Transverse colon (tissue), 4 donors: Measurements from ENCODE around the gene TRMT112. TPM values are rescaled to one million over a fixed set of nuclear protein-coding genes. Genes with fewer than 3 reads are reported as not detected.

Experiments used
- DNase-seq: peaks from one replicate; pipeline ENCODE4 v3.0.0-alpha.2; 2019
- H3K27ac ChIP-seq, 4 donors: fragments of 200-600 bp; sonication (generic); 2 replicates each; pipeline ENCODE4 v1.5.1; 2016 to 2018; ENCODE audit warnings: inconsistent platforms in 4 of 4
- H3K27me3 ChIP-seq: fragments of 200-600 bp; sonication (generic); 2 replicates; pipeline ENCODE4 v1.5.1; 2017; ENCODE audit warnings: inconsistent platforms
- H3K36me3 ChIP-seq, 4 donors: fragments of 200-600 bp; sonication (generic); 2 replicates each; pipeline ENCODE4 v1.5.1; 2017 to 2019; ENCODE audit warnings: inconsistent platforms in 4 of 4
- H3K4me1 ChIP-seq, 4 donors: fragments of 200-600 bp; sonication (generic); 2 replicates each; pipeline ENCODE4 v1.5.1; 2017 to 2020; ENCODE audit warnings: inconsistent platforms in 4 of 4
- H3K4me3 ChIP-seq, 4 donors: fragments of 200-600 bp; sonication (generic); 1 replicate in 1 of 4; 2 replicates in 3 of 4; pipeline versions ENCODE4 v1.5.1 to v1.6.1; 2017 to 2019; ENCODE audit warnings: inconsistent platforms in 4 of 4
- H3K9me3 ChIP-seq, 2 donors: fragments of 200-600 bp; sonication (generic); 2 replicates each; pipeline ENCODE4 v1.5.1; 2017 to 2019; ENCODE audit warnings: inconsistent platforms in 2 of 2
- EP300 ChIP-seq: sonication (generic); formaldehyde crosslinking; IDR thresholded peaks from one replicate; pipeline ENCODE4 v1.6.1; 2017; ENCODE audit warnings: antibody characterized with exemption, low read depth
- POLR2A ChIP-seq: fragments of 450-650 bp; IDR thresholded peaks from one replicate; pipeline ENCODE4 v1.6.1; 2016; ENCODE audit warnings: antibody characterized with exemption, mild to moderate bottlenecking, moderate library complexity
- POLR2AphosphoS5 ChIP-seq, 3 donors: sonication (generic); formaldehyde crosslinking; IDR thresholded peaks; one replicate each; pipeline ENCODE4 v1.6.1; 2016; ENCODE audit warnings: antibody characterized with exemption in 3 of 3
- WGBS, 2 donors: methylation state at CpG; one replicate each; pipeline ENCODE4 v1.1.5; 2018; ENCODE audit warnings: low coverage in 1 of 2; 5-methylcytosine and 5-hydroxymethylcytosine counted together
- in situ Hi-C, 4 donors: fragments of 200-750 bp; cut with MboI; loops; one replicate each; pipeline versions ENCODE4 v1.15.0 to v1.15.1; 2017; ENCODE audit warnings: low sequenced_read_pairs in 3 of 4, low pct_ligation_motif_present in 1 of 4, low pct_unique_long_range_greater_than_20kb in 1 of 4
- intact Hi-C: fragments of 100-400 bp; cut with DNase I; formaldehyde crosslinking; loops from one replicate; pipeline ENCODE4 v1.15.1; 2023; ENCODE audit warnings: low total_unique reads
- total RNA-seq, 4 donors: library from RNA; depleted of rRNA; stranded (reverse); fragments of >200 nt; gene quantifications; one replicate each; pipeline ENCODE4 v1.1.0, GENCODE V29; 2016
- TF ChIP-seq, protein P1 (sequence below), 5 experiments: fragments of 200-600 bp in 3 of 5; fragments of 450-650 bp in 2 of 5; sonication (generic) in 3 of 5; IDR thresholded peaks; 1 replicate in 2 of 5; 2 replicates in 3 of 5; pipeline ENCODE4 v1.5.1; 2016 to 2017; ENCODE audit warnings: antibody characterized with exemption in 5 of 5, inconsistent platforms in 3 of 5, mild to moderate bottlenecking in 2 of 5, moderate library complexity in 1 of 5

Gene TRMT112
- total RNA-seq, 4 donors from 2014 or later, result 59.1 to 99.9 (median 82.7) TPM

DNA sequence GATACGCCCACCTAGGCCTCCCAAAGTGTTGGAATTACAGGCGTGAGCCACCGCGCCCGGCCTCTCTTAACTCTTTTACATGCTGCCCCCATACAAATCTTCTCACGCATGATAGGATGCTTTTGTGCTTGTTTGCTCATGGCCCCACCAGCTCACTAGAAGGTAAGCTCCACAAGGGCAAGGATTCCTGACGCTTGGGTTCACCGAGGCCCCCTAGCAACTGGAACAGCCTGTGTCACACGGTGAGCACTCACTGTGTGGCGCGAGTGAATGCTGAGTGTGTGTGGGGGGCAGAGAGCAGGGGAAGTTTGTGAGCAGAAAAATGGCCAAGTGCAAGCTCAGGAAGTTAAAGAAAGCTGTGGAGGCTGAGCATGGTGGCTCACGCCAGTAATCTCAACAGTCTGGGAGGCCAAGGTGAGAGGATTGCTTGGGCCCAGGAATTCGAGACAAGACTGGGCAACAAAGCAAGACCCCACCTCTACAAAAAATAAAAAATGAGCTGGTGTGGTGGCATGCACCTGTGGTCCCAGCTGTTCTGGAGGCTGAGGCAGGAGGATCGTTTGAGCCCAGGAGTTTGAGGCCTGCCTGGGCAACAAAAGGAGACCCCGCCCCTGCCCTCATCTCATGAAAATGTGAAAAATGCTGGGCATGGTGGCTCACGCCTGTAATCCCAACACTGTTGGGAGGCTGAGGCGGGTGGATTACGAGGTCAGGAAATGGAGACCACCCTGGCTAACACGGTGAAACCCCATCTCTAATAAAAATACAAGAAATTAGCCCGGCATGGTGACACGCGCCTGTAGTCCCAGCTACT is 35.2 kb downstream of the TRMT112 start:
- H3K9me3 ChIP-seq, result no peaks in the 10 kb centered on the region
- no peak overlapping the region for H3K4me3 ChIP-seq
- 89 to 92% methylated on average over 5 to 22 of the region's 22 CpGs for whole genome bisulfite sequencing, 2 donors
- no peak for DNase-seq
- H3K36me3 ChIP-seq, result peaks cover 0 to 15% (median 4%) of the 10 kb centered on the region in 4 donors
- in situ Hi-C loops (no loop called here), intact Hi-C loops (no loop called here)
- H3K4me1 ChIP-seq, result peaks cover 22 to 38% (median 27%) of the 10 kb centered on the region in 4 donors
- no peak overlapping the region for H3K27ac ChIP-seq
- TF ChIP-seq POLR2A (no peak), POLR2AphosphoS5 (IDR thresholded peaks at IDR 0.05) (no peak), EP300 (no peak)
- TF ChIP-seq, protein P1, sequence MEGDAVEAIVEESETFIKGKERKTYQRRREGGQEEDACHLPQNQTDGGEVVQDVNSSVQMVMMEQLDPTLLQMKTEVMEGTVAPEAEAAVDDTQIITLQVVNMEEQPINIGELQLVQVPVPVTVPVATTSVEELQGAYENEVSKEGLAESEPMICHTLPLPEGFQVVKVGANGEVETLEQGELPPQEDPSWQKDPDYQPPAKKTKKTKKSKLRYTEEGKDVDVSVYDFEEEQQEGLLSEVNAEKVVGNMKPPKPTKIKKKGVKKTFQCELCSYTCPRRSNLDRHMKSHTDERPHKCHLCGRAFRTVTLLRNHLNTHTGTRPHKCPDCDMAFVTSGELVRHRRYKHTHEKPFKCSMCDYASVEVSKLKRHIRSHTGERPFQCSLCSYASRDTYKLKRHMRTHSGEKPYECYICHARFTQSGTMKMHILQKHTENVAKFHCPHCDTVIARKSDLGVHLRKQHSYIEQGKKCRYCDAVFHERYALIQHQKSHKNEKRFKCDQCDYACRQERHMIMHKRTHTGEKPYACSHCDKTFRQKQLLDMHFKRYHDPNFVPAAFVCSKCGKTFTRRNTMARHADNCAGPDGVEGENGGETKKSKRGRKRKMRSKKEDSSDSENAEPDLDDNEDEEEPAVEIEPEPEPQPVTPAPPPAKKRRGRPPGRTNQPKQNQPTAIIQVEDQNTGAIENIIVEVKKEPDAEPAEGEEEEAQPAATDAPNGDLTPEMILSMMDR (IDR thresholded peaks at IDR 0.05), result no peak
- no peaks in the 10 kb centered on the region for H3K27me3 ChIP-seq

DNA sequence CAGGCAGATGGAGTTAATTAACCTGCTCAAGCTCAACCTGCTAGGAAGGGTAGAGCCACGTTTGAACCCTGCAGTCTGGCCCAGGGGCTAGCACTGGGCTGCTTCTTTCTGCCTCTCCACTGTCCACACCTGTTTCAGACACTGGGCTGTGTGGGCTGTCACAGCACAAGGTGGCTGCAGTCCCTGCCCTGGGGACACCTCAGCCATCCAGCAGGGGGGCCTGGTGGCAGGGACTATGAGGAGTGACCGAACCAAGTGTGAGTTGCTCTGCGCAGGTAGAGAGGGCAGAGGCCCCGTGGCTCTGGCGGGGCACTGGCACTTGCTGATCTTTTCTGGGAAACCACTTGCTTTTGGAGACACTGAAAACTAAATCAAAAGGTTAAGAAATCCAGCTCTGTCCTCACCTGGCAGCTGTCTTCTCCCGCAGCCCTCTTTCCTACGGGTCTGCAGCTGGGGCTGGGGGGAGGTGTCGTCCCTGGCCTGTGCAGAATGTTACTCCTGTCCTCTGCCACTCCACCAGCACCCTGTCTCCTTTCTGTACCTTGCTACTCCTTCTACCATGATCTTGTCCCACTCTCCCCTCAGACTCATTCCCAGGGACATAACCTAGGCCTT is 38.7 kb downstream of the TRMT112 start:
- peaks cover 0 to 15% (median 4%) of the 10 kb centered on the region in 4 donors for H3K36me3 ChIP-seq
- H3K4me3 ChIP-seq, result no peak overlapping the region
- H3K4me1 ChIP-seq, result peaks cover 13 to 45% (median 27%) of the 10 kb centered on the region in 4 donors
- no peak for DNase-seq
- intact Hi-C loops (no loop called here), in situ Hi-C loops (no loop called here)
- no peaks in the 10 kb centered on the region for H3K9me3 ChIP-seq
- WGBS, 2 donors, result 20 to 83% methylated on average over 1 to 8 of the region's 8 CpGs
- no peaks in the 10 kb centered on the region for H3K27me3 ChIP-seq
- H3K27ac ChIP-seq, result no peak overlapping the region
- TF ChIP-seq, protein P1 (IDR thresholded peaks at IDR 0.05), result no peak
- TF ChIP-seq POLR2A (no peak), EP300 (no peak), POLR2AphosphoS5 (IDR thresholded peaks at IDR 0.05) (no peak)

DNA sequence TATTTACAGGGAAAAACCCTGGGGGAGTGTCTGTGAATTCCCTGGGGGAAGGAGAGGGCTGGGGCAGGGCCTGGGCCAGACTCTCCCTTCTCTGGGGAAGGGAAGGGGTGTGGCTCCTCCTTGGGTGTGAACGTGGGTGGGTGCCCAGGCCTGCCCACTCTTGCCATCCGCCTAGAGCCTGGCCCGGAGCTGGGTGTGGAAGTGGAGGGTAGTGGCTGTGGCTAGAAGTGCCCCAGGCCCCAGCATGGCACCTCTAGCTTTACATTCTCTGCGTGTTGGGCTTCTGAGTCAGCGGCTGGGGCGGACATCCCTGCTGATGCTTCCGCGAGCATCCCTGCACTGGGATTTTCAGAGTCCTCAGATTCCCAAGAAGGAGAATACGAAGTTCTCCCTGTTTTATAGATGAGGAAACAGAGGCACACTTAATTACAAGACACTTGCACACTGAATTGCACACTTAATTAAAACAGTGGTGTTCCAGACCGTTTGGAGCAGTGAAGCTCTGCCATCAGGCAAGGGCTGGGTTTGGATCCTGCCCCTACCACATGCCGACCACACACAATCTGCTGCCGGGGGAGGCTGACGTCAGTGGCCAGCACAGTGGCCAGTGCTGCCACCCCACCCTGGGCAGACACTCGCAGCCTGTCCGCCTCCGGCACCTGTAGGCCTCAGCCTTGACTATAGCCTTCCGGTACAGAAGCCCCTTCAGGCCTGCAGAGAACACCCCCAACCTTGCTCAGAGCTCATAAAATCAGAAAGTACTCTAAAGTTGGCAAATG is 40.5 kb downstream of the TRMT112 start:
- intact Hi-C loops, result no loop called here
- WGBS, 2 donors, result 73 to 100% methylated on average over 1 to 17 of the region's 17 CpGs

DNA sequence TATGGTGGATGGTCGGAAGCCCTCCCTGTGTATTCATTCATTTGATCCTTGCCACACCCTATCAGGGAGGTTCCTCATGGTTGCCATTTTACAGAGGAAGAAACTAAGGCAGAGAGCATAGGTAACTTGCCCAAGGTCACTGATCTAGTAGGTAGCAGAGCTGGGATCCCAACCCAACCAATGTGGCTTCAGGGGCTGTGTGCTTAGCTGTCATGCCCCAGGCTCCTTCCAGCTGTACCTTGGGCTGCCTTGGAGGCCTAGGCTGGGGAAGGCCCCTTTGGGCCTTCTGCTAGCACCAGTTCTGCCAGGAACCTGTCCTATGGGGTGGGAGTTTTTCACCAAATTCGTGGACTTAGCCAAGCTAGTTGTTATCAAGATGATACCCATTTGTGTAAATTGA is 41.5 kb downstream of the TRMT112 start:
- H3K27me3 ChIP-seq, result no peaks in the 10 kb centered on the region
- in situ Hi-C loops, result no loop called here
- peaks cover 0 to 49% (median 31%) of the 10 kb centered on the region in 4 donors for H3K4me1 ChIP-seq
- intact Hi-C loops, result no loop called here
- H3K9me3 ChIP-seq, result no peaks in the 10 kb centered on the region
- no peak for DNase-seq
- WGBS, 2 donors, result 78 to 100% methylated on average over 1 to 2 of the region's 2 CpGs
- peaks cover 0 to 13% (median 4%) of the 10 kb centered on the region in 4 donors for H3K36me3 ChIP-seq
- TF ChIP-seq EP300, result no peak
- no peak for TF ChIP-seq POLR2A
- TF ChIP-seq, protein P1 (IDR thresholded peaks at IDR 0.05), result no peak
- no peak for TF ChIP-seq POLR2AphosphoS5 (IDR thresholded peaks at IDR 0.05)
- H3K27ac ChIP-seq, result peak overlapping the region in 2 of 4 donors; percentile 33 to 95
- no peak overlapping the region for H3K4me3 ChIP-seq

More for the DNA sequence above, 40.5 kb downstream of the TRMT112 start:
- H3K4me1 ChIP-seq, result peaks cover 0 to 45% (median 27%) of the 10 kb centered on the region in 4 donors
- peak; percentile 80 for DNase-seq
- in situ Hi-C loops, result no loop called here
- H3K9me3 ChIP-seq, result no peaks in the 10 kb centered on the region
- H3K27me3 ChIP-seq, result no peaks in the 10 kb centered on the region
- no peak overlapping the region for H3K4me3 ChIP-seq
- TF ChIP-seq POLR2AphosphoS5 (IDR thresholded peaks at IDR 0.05), result no peak
- peak; percentile 14 for TF ChIP-seq POLR2A
- H3K36me3 ChIP-seq, result peaks cover 0 to 15% (median 4%) of the 10 kb centered on the region in 4 donors
- H3K27ac ChIP-seq, result peak overlapping the region; percentile 30 to 95 (median 52)
